NCI-H2171 treated with DMSO at 0.1 percent for 48 hours (cell line): ENCODE results near the gene ALAD.

Experiments used
- DNase-seq: peaks from one replicate; lab custom pipeline; 2025; lab: John Stamatoyannopoulos, UW

The ALAD gene

DNA sequence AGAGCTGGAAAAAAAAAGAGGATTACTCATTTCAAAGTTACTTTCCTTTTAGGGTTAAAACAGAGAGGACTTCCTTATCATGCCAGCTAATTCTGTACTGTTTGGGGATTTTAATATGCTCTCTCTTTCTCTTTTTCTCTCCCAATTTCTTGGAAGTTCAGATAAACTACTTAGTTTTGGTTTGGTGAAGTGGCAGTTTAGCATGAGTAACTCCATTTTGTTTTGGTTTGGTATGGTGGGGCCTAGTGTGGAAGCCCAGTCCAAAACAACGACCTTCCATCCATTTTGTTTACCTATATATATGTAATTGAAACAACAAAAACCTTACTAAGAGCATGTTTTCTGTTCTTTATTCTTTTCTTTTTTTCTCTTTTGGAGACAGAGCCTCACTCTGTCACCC lies 55.4 kb downstream of the ALAD start:
- no peak for DNase-seq

DNA sequence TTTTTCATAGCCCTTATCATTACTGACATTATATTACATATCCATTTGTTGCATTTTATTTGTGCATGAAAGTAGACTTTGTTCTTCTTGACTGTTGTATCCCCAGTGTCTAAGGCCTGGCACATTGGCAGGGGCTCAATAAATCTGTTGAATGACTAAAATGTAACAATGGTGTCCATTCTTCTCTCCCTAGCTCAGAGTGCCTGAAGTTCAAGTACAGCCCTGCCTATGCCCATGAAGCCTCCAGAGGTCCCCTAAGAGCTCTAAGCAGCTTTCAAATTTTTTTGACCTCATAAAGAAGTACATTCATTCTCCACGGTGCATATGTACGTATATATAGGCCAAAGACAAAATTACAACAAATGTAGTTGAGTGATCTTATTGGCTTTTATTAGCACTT lies 55.9 kb downstream of the ALAD start:
- no peak for DNase-seq

DNA sequence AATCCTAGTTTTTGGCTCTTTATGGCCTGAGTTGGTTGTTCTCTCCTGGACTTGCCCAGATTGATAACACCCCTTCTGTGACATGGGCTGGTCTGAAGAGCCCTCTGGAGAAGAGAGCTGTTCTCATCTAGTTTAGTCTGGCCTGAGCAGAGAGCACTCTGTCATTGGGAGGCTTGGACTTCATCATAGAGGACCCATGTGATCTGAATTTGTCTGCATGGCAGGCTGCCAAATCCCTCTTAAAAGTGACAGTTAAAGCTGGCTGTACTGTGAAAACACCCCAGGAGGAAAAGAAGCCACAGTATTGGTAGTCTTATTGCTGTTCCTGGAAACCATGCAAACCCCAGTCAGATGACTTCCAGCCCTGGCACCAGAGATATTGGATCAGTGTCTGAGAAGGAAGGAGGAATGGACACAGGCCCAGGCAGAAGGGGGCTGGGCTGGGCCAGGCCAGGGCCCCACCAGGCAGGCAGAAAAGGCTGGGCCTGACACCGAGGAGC lies 57.3 kb downstream of the ALAD start:
- peak; percentile 29 for DNase-seq

DNA sequence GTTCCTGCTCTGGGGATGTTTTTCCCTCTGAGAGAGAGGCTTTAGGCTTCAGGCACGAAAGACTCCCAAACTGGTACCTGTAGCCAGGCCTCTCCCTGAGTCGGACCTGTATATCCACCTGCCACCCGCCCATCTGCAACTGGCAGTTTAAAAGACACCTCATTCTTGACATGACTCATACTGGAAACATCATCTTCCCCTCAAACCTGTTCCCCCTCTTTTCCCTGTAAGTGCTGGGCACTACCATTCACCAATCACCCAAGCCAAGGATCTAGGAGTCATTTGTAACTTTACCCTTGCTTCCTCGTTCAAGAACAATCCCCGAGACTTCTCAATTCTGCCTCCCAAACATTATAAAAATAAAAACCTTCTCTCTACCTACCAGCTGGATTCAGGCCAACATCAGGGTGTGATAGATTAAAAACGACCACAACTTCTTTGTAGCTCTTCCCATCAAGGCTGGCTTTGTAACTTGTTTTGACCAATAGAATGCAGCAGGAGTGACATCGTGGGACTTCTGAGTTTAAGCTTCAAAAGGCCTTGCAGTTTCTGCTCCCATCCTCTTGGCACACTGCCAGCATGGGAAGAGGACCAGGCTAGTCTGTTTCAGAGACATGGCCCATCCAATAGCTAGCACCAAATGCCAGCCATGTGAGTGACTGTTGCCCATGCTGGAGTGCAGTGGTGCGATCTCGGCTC lies 59.2 kb downstream of the ALAD start:
- DNase-seq = no peak

DNA sequence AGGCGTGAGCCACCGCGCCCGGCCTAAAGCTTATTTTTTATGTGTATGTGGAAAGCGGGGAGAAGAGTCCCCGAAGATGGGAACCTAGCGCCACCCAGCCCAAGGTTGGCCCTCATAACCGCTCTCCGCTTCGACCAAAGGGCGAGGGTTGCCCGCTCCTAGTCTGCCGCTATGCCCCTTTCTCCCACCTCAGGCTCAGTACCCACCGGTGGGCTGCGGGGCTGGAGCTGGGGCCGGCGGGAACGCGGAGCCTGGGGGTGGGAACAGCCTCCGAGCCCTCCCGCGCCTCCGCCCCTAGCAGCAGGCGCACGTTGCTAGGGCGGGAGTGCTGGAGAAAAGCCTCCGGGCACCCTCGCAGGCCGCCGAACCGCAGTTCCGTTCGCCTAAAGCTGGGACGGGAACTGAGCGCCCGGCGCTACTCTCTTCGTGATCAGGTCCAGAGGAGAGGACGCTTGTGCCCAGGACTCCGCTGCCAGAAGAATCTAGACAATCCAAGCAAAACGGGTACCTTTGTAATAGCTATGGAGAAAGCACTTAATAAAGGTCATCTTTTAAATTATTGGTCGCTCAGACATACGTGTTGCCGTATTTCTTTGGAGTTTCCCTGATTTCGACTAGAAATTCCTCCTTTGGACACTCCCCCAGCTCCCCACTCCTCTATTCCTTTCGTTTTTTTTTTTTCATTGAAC lies 60.9 kb downstream of the ALAD start, which contains the start of gene WDR31:
Gene WDR31, minus strand, starts transcription at position 265 of the 689 bp plus-strand sequence. CDS start 8,253 bp downstream, outside the sequence.
- DNase-seq = peak; percentile 84

DNA sequence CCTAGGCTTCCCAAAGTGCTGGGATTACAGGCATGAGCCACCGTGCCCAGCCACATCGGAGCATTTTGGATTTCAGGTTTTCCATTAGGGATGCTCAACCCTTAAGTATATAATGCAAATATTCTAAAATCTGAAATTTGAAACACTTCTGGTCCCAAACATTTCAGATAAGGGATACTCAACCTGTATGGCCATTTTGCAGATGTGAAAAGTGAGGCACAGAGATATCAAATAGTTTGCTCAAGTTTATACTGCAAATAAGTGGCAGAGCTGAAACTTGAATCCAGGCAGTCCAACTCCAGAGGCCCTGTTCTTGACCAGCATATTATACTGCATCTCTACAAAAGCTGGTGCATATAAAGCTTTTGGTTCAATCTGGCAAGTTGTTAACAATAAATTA lies 63.4 kb downstream of the ALAD start:
- DNase-seq = no peak
